Activated B cell treated with CpG ODN at 0.5 μM for 24 hours (primary cell): ENCODE results near the gene MEIOSIN. TPM values are rescaled to one million over a fixed set of nuclear protein-coding genes. Genes with fewer than 3 reads are reported as not detected.

ENCODE experiments used
- ATAC-seq: fragments of 200-7000 bp; cut with Tn5 transposase; one replicate; pipeline ENCODE4 v1.10.0; 2021; ENCODE audit warnings: low read depth, mild to moderate bottlenecking, moderate library complexity
- CTCF ChIA-PET: fragments of 350-600 bp; sonication (Branson Sonifier 250); formaldehyde crosslinking; loops from one replicate; lab custom pipeline; 2021; ENCODE audit warnings: antibody characterized with exemption; lab: Charles Lee
- POLR2A ChIA-PET: fragments of 350-600 bp; sonication (Branson Sonifier 250); formaldehyde crosslinking; loops from one replicate; lab custom pipeline; 2021; ENCODE audit warnings: antibody characterized with exemption; lab: Charles Lee
- DNase-seq: peaks from one replicate; pipeline ENCODE4 v3.0.0; 2022
- H3K27ac Mint-ChIP-seq: one replicate; pipeline ENCODE4 v1.8.0; 2020; ENCODE audit warnings: mixed read lengths
- H3K27me3 Mint-ChIP-seq: one replicate; pipeline ENCODE4 v1.8.0; 2021; ENCODE audit warnings: mixed read lengths
- H3K36me3 Mint-ChIP-seq: one replicate; pipeline ENCODE4 v1.8.0; 2021; ENCODE audit warnings: low read depth, mixed read lengths
- H3K4me1 Mint-ChIP-seq: one replicate; pipeline ENCODE4 v1.8.0; 2021; ENCODE audit warnings: mixed read lengths
- H3K4me3 Mint-ChIP-seq: one replicate; pipeline ENCODE4 v1.8.0; 2020; ENCODE audit warnings: mild to moderate bottlenecking, mixed read lengths
- H3K9me3 Mint-ChIP-seq: one replicate; pipeline ENCODE4 v1.8.0; 2020; ENCODE audit warnings: mixed read lengths
- intact Hi-C: fragments of 100-400 bp; cut with micrococcal nuclease; formaldehyde crosslinking; loops from one replicate; pipeline ENCODE4 v1.15.1; 2024
- total RNA-seq: library from RNA; stranded (reverse); gene quantifications from 2 replicates; pipeline ENCODE4 v1.2.3, GENCODE V29; 2022
- TF ChIP-seq, protein P1 (sequence below): fragments of 200-600 bp; IDR thresholded peaks from one replicate; pipeline ENCODE4 v1.8.0; 2022; ENCODE audit warnings: antibody characterized with exemption, mild to moderate bottlenecking

MEIOSIN gene
- total RNA-seq, 1 donor from 2014 or later: not detected

GRCh38 chr19:45705710-45706415 is 27.4 kb upstream of the MEIOSIN start:
- Mint-ChIP-seq H3K27ac (peak overlapping the region; percentile 88), H3K4me1 (peaks cover 37% of the 10 kb centered on the region), H3K27me3 (no peaks in the 10 kb centered on the region), H3K36me3 (peaks cover 42% of the 10 kb centered on the region), H3K4me3 (no peak overlapping the region), H3K9me3 (no peaks in the 10 kb centered on the region)
- intact Hi-C loops: loop anchor here (1.0 kb wide), 1 partner anchor 14 kb away; the partner anchor contains the start of gene QPCTL
- ATAC-seq: no peak
- POLR2A ChIA-PET: interaction anchor here (0.7 to 5.1 kb wide), 10 partner anchors 11 to 751 kb away, joined by 3 to 74 read pairs (median 6); partner anchors contain the start of genes FBXO46, QPCTL, SIX5 and SNRPD2
- CTCF ChIA-PET: interaction anchor here (0.6 to 5.5 kb wide), 3 partner anchors 13 to 754 kb away, joined by 3 to 36 read pairs (median 3); partner anchors contain the start of genes QPCTL and SNRPD2
- DNase-seq: no peak
- TF ChIP-seq, protein P1, sequence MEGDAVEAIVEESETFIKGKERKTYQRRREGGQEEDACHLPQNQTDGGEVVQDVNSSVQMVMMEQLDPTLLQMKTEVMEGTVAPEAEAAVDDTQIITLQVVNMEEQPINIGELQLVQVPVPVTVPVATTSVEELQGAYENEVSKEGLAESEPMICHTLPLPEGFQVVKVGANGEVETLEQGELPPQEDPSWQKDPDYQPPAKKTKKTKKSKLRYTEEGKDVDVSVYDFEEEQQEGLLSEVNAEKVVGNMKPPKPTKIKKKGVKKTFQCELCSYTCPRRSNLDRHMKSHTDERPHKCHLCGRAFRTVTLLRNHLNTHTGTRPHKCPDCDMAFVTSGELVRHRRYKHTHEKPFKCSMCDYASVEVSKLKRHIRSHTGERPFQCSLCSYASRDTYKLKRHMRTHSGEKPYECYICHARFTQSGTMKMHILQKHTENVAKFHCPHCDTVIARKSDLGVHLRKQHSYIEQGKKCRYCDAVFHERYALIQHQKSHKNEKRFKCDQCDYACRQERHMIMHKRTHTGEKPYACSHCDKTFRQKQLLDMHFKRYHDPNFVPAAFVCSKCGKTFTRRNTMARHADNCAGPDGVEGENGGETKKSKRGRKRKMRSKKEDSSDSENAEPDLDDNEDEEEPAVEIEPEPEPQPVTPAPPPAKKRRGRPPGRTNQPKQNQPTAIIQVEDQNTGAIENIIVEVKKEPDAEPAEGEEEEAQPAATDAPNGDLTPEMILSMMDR: no peak

DNA sequence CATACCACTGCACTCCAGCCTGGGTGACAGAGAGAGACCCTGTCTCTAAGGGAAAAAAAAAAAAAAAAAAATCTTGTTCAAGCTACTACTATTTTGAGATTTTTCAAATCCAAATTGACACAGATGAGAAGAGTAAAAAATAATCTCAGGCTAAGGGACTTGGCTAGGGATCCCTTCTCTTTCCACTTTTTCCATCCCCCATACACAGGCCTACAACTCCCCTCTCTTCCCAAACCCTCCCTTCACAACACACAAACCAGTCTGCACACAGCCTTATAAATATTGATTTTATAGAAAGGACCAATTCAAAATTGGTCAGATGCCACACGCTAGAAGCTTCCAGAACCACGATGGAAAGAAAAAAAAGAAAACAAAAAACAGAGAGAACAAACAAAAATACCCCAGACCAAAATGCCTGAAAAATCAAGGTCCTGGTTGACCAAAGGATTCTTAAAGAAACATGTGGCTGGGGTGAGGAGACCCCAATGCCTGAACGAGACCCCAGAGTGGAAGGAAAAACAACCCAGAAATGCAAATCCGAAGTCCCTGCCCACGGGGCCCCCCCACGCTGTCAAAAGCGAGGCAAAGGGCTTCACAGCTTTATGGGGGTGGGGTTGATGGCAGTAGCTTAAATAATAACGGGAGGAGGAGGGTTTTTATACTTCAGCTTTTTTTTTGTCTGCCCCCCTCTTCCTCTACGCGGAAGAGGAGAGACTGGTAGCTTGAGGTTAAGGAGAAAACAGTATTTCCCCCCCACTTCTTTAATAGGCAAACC is 22.7 kb upstream of the MEIOSIN start:
- POLR2A ChIA-PET: interaction anchor here (0.6 to 1.4 kb wide), 7 partner anchors 12 to 1146 kb away, joined by 3 to 13 read pairs (median 3); partner anchors contain the start of genes QPCTL and SIX5

GRCh38 chr19:45711851-45712698 is 21.2 kb upstream of the MEIOSIN start:
- Mint-ChIP-seq H3K27ac (no peak overlapping the region), H3K9me3 (no peaks in the 10 kb centered on the region), H3K36me3 (peaks cover 35% of the 10 kb centered on the region), H3K4me1 (peaks cover 40% of the 10 kb centered on the region), H3K27me3 (no peaks in the 10 kb centered on the region), H3K4me3 (no peak overlapping the region)
- POLR2A ChIA-PET: interaction anchor here (7.1 kb wide), 1 partner anchor 20 kb away, joined by 123 read pairs; the partner anchor contains the start of genes QPCTL and SNRPD2
- ATAC-seq: no peak
- intact Hi-C loops: no loop called here
- no peak for DNase-seq
- CTCF ChIA-PET: no interaction called here
- TF ChIP-seq, protein P1: no peak

More for the DNA sequence above, 22.7 kb upstream of the MEIOSIN start:
- Mint-ChIP-seq H3K4me3 (no peak overlapping the region), H3K27me3 (no peaks in the 10 kb centered on the region), H3K9me3 (no peaks in the 10 kb centered on the region), H3K36me3 (peaks cover 33% of the 10 kb centered on the region), H3K27ac (peak overlapping the region; percentile 55), H3K4me1 (peaks cover 41% of the 10 kb centered on the region)
- ATAC-seq (no peak), DNase-seq (no peak)
- TF ChIP-seq, protein P1: no peak
- CTCF ChIA-PET: no interaction called here
- intact Hi-C loops: no loop called here

DNA sequence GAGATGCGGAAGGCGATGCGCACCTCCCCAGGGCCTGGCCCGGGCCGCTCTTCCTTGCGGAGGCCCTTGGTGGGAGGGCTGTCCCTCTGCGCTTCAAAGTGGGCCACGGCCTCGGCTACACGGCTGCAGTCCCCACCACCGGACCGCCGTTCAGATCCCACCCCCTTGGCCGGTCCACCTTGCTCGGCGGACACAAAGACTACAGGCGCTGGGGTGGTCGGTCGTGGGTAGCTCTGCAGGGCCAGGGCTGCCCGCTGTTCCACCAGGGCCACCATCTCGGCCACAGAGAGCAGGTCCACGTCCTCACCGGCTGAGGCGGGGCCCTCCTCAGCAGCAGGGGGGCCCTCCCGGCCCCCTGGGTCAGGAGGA is 20.6 kb upstream of the MEIOSIN start:
- intact Hi-C loops: no loop called here
- Mint-ChIP-seq H3K27ac (no peak overlapping the region), H3K27me3 (no peaks in the 10 kb centered on the region), H3K4me1 (peaks cover 40% of the 10 kb centered on the region), H3K4me3 (no peak overlapping the region), H3K9me3 (no peaks in the 10 kb centered on the region), H3K36me3 (peaks cover 38% of the 10 kb centered on the region)
- DNase-seq (no peak), ATAC-seq (no peak)
- ChIA-PET CTCF (no interaction called here), POLR2A (interaction anchor here (7.1 kb wide), 1 partner anchor 20 kb away, joined by 123 read pairs; the partner anchor contains the start of genes QPCTL and SNRPD2)
- TF ChIP-seq, protein P1: no peak
